ENCODE results near the gene PNMA8B.
A peak's percentile ranks its signal among the peaks of the same experiment; 100 is the strongest.

The PNMA8B gene

DNA sequence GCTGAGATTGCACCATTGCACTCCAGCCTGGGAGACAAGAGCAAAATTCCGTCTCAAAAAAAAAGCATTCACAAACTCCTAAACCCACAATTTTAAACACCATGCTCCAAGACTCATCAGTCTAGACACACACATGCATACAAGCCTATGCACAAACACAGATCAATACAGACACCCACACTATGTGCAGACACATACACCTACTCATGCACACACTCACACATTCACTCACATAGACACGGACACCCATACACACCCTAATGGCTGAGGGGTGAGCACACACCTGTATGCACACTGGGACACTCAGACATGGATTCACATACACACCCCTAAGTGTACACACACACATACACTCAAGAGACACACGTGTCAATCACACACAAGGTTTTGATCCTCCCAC is 9.3 kb downstream of the PNMA8B start:
- no peak for DNase-seq

DNA sequence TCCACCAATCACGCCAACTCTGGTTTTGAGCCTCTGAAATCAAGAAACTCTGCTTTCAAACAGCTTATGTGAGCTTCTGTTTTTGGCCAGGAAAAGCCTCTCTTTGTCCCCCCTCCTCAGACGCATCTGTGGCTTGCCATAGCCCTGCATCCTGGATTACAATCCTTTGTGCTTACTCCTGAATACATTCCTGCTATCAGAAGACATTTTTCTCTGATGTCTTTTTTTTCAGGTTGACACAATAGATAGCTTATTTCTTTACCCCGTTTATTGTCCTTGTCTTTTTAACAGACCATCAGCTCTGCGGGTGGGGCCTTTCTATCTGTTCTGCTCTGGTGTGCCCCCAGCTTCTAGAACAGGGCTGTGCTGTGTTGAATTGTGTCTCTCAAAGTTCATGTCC is 11.0 kb downstream of the PNMA8B start:
- DNase-seq = no peak

DNA sequence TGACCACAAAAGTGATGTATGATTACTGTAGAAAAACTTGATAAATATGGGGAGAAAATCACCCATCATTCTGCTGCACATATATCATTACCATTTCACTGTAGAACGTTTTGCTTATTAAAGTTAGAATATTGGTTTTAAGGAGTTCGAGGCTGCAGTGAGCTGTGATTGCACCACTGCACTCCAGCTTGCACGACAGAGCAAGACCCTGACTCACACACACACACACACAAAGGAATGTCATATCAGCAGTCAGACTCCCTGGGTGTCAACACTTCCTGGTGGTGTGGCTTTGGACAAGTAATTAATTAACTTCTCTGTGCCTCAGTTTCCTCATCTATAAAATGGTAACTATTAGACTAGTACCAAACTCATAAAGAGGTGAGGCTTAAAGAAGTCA is 13.0 kb downstream of the PNMA8B start:
- no peak for DNase-seq

GRCh38 chr19:46481947-46482346 is 13.7 kb downstream of the PNMA8B start:
- no peak for DNase-seq

- DNase-seq = no peak
Observed at GRCh38 chr19:46481223-46481848, 14.3 kb downstream of the PNMA8B start.

DNA sequence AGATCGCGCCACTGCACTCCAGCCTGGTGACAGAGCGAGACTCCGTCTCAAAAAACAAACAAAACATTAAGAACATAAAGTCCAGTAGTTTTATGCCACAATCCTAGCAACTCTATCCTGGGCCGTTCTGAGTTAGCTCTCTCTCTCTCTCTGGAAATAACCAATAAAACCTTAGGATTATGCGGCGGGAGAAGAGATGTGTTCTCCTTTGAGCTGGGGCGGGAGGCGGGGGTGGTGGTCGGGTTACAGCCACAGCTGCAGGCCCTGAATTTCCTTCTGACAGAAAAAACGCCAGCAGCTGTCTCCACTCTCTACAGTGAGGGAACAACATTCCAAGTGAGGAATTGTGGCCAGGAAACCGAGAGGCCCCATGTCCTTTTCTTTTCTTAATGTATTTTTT is 15.3 kb downstream of the PNMA8B start:
- DNase-seq = no peak

GRCh38 chr19:46478356-46478986 is 17.2 kb downstream of the PNMA8B start:
- DNase-seq = no peak

DNA sequence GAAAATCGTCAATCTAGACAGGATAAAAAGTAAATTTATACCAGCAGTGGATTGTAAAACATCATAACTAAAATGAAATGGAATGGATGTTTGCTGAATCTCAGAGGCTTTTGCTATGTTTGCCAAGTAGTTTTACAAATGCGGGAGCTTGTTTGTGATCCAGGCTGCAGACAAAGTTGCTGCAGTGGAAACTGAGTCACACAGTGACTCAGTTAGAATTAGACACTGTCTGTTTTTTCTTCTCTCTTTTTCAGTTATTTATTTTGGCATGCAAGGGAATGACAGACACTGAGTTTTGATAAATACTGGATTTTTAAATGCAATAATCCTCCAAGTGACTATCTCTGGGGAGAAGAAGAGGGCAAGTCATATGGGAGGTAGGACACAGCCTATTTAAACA is 19.7 kb downstream of the PNMA8B start:
- DNase-seq = no peak

GRCh38 chr19:46474211-46474610 is 21.5 kb downstream of the PNMA8B start:
- DNase-seq = no peak

DNA sequence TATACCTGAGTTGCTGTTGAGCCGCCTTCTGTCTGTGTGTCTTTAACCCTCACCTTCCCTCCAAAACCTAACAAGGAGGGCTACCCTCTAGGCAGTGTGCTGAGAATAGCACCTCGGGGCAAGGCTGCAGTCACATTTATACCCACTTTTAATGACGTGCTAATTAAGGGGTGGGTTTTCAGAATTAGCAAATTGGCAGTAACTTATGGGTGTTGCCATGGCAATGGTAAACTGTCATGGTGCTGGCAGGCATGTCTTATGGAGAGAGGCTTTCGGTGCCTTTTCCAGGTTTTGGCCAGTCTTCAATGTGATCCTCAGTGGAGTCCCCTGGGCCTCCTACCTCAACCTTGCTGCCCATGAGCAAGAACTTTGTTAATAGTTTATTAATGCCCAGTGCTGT is 23.1 kb downstream of the PNMA8B start:
- DNase-seq = no peak

DNA sequence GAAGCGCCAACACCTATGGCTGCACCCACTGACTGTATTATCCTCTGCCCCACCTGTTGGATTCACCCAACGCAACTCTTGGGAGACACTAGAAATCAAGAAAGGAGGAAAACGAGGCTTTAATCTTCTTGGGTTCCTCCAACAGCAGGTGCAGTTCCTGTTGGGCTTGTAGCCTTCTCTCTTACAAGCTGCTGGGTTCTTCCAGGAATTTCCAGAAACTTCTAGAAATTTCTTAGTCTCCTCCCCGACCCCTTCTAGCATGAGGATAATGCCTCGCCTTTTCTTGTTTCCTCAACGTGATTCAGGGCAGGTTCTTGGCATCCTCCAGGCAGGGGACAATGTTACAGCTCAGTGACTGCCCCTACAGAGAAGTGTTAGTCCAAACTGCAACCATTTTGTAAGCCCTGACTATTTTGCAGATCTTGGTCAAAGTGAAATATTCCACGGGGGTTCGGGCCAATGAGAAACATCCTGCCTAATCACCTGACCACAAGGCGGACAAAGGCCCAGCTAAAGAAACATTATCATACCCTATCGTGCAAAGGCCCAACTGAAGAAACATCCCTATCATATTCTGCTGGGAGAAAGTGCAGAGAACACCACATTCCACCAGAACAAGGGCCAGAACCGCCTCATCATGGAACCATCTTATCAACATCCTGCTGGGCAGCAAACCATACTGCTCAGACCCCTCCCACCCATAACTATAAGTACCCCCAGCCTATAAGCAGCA is 23.7 kb downstream of the PNMA8B start:
- peak in 1 of 2 experiments; percentile 21 for DNase-seq

- peak; percentile 68 to 96 for DNase-seq
Observed at GRCh38 chr19:46471116-46471733, 24.4 kb downstream of the PNMA8B start, which contains the start of gene PNMA8A. PNMA8A (minus strand) TSS chr19:46471563; CDS start chr19:46471035, 528 bp downstream.

DNA sequence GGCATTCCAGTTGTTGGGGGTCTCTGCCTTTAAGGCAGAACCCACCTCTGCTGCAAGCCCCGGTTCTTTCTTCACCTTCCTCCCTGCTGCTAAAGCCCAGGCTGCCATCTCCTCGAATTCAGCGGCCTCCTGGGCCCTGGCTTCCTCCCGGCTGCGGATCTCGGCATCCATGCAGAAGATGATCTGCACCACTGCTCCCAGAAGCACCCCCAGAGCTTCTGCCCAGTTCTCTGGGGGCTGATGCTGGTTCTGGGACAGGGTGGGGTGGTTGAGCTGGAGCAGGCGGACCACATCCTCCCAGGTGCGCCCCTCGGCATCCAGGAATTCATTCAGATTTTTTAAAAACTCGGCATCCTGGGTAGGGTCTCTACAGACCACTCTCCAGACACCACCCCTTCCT is 25.3 kb downstream of the PNMA8B start:
- no peak for DNase-seq

DNA sequence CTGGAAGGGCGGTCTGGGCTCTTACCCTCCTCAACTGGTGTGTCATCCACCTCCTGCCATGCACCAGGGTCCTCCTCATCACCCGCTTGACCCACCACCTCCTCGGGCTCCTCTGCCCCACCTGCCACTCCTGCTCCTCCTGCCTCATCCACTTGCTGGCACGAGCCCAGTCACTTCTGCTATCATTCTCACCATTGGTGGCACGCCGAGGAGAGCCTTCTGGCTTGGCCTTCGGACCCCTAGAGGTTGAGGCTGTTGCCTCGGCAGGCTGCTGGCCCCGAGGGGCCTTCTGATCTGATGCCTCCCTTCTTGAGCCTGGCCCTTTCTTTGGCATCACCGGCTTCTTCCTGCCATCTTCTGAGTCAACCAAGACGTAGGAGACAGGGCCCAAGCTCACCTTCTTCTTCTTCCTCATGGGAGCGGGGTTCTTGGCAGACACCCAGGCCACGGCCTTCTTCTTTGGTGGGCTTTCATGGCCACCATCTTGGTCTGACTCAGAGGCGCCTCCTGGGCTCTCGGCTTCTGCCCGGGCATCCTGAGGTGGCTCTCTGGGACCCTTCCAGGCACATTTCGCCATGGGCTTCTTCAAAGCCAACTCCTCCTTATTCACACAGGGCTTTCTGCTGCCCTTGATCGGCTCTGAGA is 26.0 kb downstream of the PNMA8B start:
- no peak for DNase-seq

DNA sequence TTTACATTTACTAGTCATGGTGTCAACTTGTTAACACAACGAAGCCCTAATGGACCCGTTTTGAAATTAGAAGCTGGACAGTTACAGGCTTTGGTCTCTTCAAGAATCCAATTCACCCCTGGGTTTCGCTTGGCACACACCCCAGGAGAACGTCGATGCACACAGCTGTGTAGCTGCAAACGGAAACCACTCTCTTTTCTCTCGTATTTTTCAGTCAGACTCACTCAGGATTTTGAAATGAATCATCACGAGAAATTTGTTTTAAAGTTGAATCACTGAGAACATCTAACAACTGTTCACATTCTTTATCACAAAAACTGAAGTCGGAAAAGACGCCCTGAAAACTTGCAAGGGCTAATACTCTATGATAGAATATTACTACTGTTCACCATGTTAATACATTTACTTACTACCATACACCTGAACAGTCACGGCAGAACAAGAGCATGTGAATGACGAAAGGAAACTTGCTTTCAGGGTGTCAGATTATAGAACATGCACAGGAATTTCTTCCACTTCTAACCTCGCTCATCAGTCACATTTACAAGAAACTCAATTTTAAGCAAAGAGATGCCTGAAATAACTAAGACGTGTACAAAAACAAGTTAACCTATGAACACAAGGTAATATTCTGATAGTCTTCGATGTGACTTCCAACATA is 29.0 kb downstream of the PNMA8B start:
- no peak for DNase-seq

DNA sequence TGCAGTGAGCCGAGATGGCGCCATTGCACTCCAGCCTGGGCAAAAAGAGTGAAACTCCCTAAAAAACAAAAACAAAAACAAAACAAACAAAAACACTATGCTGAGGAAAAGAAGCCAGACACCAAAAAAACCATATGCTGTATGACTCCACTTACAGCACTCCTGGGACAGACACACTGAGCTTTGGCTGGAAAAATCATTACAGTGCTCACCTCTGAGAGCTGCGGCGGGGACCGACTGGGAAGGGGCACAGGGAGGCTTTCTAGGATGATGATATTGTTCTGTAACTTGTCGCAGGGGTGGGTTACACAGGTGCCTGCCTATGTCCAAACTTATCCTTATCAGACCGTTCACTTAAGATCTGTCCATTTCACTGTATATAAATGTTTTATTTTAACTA is 32.2 kb downstream of the PNMA8B start:
- no peak for DNase-seq

GRCh38 chr19:46461537-46461936 is 34.1 kb downstream of the PNMA8B start:
- DNase-seq = no peak

- DNase-seq = no peak
Observed at GRCh38 chr19:46460981-46461380, 34.7 kb downstream of the PNMA8B start.

GRCh38 chr19:46460055-46460454 is 35.6 kb downstream of the PNMA8B start:
- peak in 1 of 2 experiments; percentile 9 for DNase-seq

GRCh38 chr19:46456930-46457329 is 38.7 kb downstream of the PNMA8B start:
- DNase-seq = no peak

- DNase-seq = no peak
Observed at GRCh38 chr19:46454244-46454643, 41.4 kb downstream of the PNMA8B start.

GRCh38 chr19:46453661-46454060 is 42.0 kb downstream of the PNMA8B start:
- no peak for DNase-seq

GRCh38 chr19:46452186-46452585 is 43.5 kb downstream of the PNMA8B start:
- no peak for DNase-seq

Data from NCI-H526 (cell line).